GM21529 (cell line): ENCODE results near the gene CTXND1.

Experiments used
- ATAC-seq: cut with Tn5 transposase; IDR thresholded peaks from one replicate; pipeline ENCODE4 v1.9.1; 2021; ENCODE audit not compliant: unreplicated experiment

Gene CTXND1

GRCh38 chr15:80210611-80211573 is 41.1 kb downstream of the CTXND1 start:
- no peak for ATAC-seq

- no peak for ATAC-seq
Observed at GRCh38 chr15:80208758-80209734, 43.0 kb downstream of the CTXND1 start.

GRCh38 chr15:80207887-80208286 is 44.1 kb downstream of the CTXND1 start:
- ATAC-seq: no peak

DNA sequence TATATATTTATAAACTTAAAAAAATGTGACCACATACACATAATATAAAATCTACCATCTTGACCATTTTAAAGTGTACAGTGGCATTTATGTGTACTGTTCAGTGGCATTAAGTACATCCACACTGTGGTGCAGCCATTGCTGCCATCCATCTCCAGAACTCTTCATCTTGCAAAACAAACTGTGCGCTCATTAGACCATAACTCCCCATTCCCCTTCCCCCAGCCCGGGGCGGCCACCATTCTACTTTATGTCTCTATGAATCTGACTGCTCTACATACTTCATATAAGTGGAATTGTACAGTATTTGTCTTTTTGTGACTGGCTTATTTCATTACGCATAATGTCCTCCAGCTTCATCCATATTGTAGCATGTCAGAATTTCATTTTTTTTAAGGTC is 47.8 kb downstream of the CTXND1 start:
- no peak for ATAC-seq

- ATAC-seq: no peak
Observed at GRCh38 chr15:80203361-80203885, 48.6 kb downstream of the CTXND1 start.

DNA sequence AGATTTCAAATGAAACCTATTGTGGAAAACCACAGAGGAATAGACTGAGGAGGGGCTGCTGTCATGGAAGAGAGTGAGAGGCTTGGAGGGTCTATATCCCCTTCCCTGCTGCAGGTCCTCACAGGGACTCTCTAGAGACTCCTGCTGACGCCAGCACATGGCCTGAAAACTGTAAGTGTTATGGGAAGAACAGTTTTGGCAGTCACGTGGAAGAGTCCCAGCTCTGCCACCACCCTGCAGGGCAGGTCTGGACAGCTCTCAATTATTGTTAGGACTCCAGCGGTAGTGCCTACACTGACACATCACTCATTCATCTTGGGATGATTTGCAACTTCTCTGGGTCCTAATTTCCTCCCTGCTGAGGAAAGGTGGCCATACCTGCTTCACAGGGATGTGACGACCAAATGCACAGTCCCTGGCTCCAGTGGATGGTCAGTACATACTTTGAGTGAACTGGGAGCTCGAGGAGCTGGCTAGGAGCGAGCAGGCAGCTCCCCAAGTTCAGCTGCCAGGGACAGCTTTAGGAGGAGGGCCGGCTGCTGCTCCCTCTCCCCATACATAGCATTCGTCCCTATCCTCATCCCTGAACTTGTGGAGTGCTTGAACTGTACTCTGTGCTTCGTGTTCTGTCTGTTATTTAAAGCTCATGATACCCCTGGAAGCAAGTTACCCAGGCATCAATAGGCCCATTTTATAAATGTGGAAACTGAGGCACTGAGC is 49.2 kb downstream of the CTXND1 start:
- ATAC-seq: no peak

- no peak for ATAC-seq
Observed at GRCh38 chr15:80202016-80202315, 50.0 kb downstream of the CTXND1 start.

GRCh38 chr15:80201256-80202015 is 50.6 kb downstream of the CTXND1 start:
- no peak for ATAC-seq

- ATAC-seq: no peak
Observed at GRCh38 chr15:80199869-80200268, 52.1 kb downstream of the CTXND1 start.

DNA sequence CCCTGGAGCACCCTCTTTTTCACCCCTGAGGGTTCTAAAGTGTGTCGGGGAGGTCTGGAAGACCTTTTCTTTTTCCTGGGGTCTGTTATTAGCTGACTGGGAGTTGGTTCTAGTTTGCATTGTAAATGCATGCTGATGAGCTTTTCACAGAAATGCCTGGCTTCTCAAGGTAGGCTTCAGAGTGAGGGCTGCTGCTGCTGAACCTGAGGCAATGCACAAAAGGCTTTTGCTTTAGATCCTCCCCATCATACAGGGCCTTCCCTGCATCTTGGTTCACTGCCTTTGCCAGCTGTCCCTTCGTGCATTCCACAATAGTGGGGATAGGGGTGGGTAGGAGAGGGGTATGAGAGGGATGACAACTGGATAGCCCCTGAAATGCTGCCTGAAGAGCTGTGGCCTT is 52.6 kb downstream of the CTXND1 start:
- no peak for ATAC-seq

DNA sequence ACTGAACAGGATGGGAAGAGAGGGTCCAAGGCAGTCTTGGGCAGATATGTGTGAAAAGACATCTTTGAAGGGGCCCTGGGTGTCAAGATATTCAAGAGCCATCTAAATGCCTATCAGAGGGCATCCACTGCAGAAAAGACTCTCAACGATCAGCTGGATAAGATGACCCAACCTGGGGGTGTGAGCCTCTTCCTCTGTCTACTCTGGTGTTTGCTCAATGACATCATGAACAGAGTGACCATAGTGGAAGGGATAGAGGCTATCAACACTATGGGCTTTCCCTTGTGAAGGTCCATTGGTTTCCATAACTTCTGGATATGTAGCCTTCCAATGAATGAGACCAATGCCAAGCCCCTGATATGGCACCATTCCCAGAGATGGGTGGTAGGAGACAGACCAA is 57.1 kb downstream of the CTXND1 start:
- ATAC-seq: no peak

DNA sequence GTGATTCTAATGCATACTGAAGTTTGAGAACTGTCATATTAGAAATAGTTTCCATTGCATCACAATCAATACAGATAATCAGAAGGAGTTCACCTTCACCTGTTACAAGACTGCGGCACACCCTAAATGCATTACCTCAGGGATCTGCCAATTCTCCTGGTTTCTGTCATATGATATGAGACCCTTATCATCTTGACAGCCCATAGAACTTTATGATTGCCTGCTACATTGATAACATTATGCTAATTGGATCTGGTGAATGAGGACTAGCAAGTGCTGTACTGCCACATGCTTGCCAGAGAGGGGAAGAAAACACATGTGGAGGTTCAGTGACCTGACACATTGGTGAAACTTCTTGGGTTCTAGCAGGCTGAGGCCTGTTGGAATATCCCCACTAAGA is 57.8 kb downstream of the CTXND1 start:
- ATAC-seq: no peak

- no peak for ATAC-seq
Observed at GRCh38 chr15:80191897-80192595, 60.0 kb downstream of the CTXND1 start.

DNA sequence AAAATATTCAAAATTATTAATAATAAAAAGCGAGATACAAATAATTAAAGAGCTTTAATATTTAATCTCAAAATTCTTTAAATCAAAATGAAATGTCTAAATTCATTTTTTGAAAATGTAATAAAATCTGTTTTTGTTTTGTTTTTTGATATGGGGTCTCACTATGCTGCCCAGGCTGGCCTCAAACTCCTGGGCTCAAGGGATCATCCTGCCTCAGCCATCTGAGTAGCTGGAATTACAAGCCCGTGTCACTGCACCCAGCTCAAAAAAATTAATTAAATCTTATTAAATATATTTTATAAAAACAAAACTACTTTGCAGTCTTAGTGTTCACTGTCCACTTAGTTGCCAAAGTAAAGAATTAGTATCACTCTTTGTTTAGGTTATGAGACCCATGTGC is 60.8 kb downstream of the CTXND1 start:
- ATAC-seq: no peak

DNA sequence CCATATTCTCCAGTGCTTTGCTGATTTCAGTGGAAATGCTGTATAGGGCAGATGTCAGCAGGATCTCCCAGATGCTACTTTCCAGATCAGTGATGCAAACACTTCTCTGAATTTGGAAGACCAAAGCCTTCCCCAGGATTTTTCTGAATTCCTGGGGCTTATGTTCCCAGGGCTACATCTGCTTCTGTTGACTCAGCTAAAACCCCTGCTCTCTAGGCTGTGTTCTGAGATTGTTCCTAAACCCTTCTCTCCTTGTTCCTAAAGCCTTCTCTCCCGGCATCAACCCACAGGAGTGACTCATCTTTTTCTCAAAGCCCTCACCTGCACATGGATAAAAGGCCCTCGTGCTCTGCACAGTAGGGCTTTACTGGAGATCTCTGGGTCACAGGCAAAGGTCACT is 63.8 kb downstream of the CTXND1 start:
- no peak for ATAC-seq

GRCh38 chr15:80186597-80186996 is 65.4 kb downstream of the CTXND1 start:
- ATAC-seq: no peak

GRCh38 chr15:80186066-80186465 is 65.9 kb downstream of the CTXND1 start:
- no peak for ATAC-seq

DNA sequence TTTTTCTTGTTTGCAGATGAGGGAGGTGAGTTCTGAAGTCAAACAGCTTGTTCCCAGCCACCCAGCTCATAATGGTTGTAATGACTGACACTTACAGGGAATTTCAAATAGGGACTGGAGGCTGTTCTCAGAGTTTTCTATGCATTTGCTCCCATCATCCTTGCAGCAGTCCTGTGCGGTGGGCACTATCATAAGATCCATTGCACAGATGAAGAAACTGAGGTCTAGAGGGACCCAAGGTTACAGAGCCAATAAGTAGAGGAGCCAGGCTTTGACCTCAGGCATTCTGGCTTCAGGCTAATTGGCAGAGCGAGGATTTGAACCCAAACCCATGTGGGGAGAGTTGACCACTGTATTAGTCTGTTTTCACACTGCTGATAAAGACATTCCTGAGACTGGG is 66.9 kb downstream of the CTXND1 start:
- ATAC-seq: no peak

DNA sequence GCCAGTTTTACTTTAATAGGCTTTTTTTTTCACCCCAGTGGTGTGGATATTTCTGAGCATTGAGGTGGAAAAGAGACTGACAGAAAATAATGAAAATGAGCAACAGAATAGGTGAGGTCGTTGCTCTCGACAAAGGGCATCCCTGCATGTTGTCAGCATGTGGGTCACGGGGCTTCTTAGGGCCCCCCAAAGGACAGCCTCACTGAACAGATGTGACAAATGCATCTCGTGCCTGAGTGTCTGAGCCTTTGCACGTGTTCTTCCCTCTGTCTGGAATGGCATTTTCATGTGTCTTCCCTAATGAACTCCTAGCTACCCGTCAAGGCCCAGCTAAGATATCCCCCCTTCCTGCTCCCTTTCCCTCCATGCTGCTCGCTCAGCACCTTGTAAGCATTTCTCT is 67.5 kb downstream of the CTXND1 start:
- no peak for ATAC-seq

DNA sequence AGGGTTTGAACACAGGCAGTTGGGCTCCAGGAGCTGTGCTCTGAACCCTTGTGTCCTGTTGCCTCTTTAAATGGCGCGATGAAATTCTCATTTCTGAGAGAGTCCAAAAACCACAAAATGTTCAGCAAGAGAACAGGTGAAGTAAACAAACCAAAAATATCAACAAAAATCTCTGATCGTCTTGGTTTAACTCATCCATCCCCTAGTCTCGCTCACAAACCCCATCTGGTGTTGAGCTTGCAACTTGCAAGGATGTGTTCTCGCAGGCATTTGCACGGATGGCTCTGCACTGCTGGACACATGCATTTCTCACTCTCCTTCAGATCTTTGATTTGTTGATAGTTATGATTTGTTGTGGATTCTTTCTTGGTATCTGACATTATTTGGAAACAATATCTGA is 68.1 kb downstream of the CTXND1 start:
- ATAC-seq: no peak
